A673 (cell line): ENCODE results near the gene PDE4B. TPM values are rescaled to one million over a fixed set of nuclear protein-coding genes. Genes with fewer than 3 reads are reported as not detected.

Source experiments
- BruUV-seq: library from RNA; stranded (reverse); fragments of 400-500 nt; replicated peaks from 2 replicates; lab custom pipeline; 2021; lab: Mats Ljungman, UMichigan
- CTCF ChIA-PET: fragments of 300-600 bp; sonication (Branson Sonifier 250); formaldehyde crosslinking; loops from one replicate; lab custom pipeline; 2022; ENCODE audit warnings: antibody characterized with exemption; lab: Charles Lee
- POLR2A ChIA-PET: fragments of 300-600 bp; sonication (Branson Sonifier 250); formaldehyde crosslinking; loops from one replicate; lab custom pipeline; 2022; ENCODE audit warnings: antibody characterized with exemption; ENCODE audit not compliant: low non-redundant PET; lab: Charles Lee
- DNase-seq: peaks from one replicate; pipeline ENCODE4 v3.0.0-alpha.2; 2015; ENCODE audit warnings: low spot score
- H3K27ac ChIP-seq: fragments of 200-600 bp; sonication (generic); 2 replicates; pipeline ENCODE4 v1.5.1; 2016; ENCODE audit warnings: mixed run types, low read depth, mild to moderate bottlenecking, mixed read lengths, antibody characterized with exemption, low read length; ENCODE audit not compliant: poor library complexity, severe bottlenecking
- H3K27me3 ChIP-seq: fragments of 200-600 bp; sonication (generic); replicated peaks from 2 replicates; pipeline ENCODE4 v1.6.1; 2017; ENCODE audit warnings: mixed run types, low read depth, mild to moderate bottlenecking, mixed read lengths, antibody characterized with exemption, low read length; ENCODE audit not compliant: insufficient read depth, poor library complexity
- H3K36me3 ChIP-seq: fragments of 200-600 bp; sonication (generic); 2 replicates; pipeline ENCODE4 v1.6.1; 2016; ENCODE audit warnings: mixed run types, mild to moderate bottlenecking, mixed read lengths, antibody characterized with exemption, low read length; ENCODE audit not compliant: insufficient read depth, poor library complexity, severe bottlenecking
- H3K4me1 ChIP-seq: fragments of 200-600 bp; sonication (generic); 2 replicates; pipeline ENCODE4 v1.6.1; 2017; ENCODE audit warnings: mixed run types, mild to moderate bottlenecking, mixed read lengths, antibody characterized with exemption, low read length; ENCODE audit not compliant: insufficient read depth, poor library complexity, severe bottlenecking
- H3K4me3 ChIP-seq: fragments of 200-600 bp; sonication (generic); 2 replicates; pipeline ENCODE4 v1.5.1; 2016; ENCODE audit warnings: low read depth, mixed run types, mild to moderate bottlenecking, mixed read lengths, low read length; ENCODE audit not compliant: poor library complexity, severe bottlenecking
- H3K9me3 ChIP-seq: fragments of 200-600 bp; sonication (generic); 2 replicates; pipeline ENCODE4 v1.6.1; 2016; ENCODE audit warnings: mixed run types, low read depth, mild to moderate bottlenecking, mixed read lengths, antibody characterized with exemption, low read length; ENCODE audit not compliant: poor library complexity, severe bottlenecking
- EZH2 ChIP-seq: fragments of 200-600 bp; sonication (generic); IDR thresholded peaks from 2 replicates; pipeline ENCODE4 v1.6.1; 2017; ENCODE audit warnings: borderline replicate concordance, low read depth, mild to moderate bottlenecking, mixed read lengths, antibody characterized with exemption, low read length; ENCODE audit not compliant: poor library complexity, severe bottlenecking
- intact Hi-C: fragments of 100-400 bp; cut with micrococcal nuclease; formaldehyde crosslinking; loops from one replicate; pipeline ENCODE4 v1.10.0; 2022; ENCODE audit not compliant: unreplicated experiment
- total RNA-seq: library from RNA; stranded (reverse); gene quantifications from 2 replicates; pipeline ENCODE4 v1.2.3, GENCODE V29; 2021
- TF ChIP-seq, protein P1 (sequence below): fragments of 300-800, 200-600 bp; sonication (generic); conservative IDR thresholded peaks from 2 replicates; pipeline ENCODE4 v1.5.1; 2017; ENCODE audit warnings: low read depth, mild to moderate bottlenecking, antibody characterized with exemption, low read length, moderate library complexity, mixed read lengths

The PDE4B gene
- total RNA-seq, 1 experiment from 2014 or later, result 20.0 TPM

DNA sequence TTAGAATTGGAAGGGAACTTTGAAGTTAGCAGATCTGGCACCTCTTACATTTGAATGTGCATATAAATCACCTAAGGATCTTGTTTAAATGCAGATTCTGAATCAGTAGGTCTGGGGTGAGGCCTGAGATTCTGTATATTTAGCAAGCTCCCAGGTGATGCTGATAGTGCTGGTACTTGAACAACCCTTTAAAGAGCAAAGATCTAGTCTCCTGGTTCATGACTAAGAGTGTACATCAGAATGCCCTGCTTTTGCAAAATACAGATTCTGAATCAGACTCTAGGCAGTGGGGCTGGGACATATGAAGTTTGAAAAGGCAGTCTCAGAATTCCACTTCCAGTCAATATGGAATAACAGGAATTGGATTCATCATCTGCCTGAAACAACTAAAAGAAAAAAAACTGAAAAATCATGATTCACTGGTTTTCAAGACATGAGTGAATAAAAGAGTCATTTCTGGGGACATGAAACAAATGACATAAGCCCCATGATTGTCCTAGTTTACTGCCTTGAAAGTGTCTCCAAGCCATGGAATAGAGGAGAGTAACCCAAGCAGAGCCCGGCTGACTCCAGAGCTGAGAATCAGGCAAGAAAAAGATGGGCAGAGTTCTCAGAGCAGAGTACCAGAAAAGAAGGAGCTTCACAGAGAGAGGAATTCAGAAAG lies 591.7 kb downstream of the PDE4B start:
- no TSS peak for BruUV-seq
- Histone ChIP-seq H3K27me3 (no peaks in the 10 kb centered on the region), H3K36me3 (no peaks in the 10 kb centered on the region), H3K9me3 (peaks cover 35% of the 10 kb centered on the region), H3K27ac (no peak overlapping the region), H3K4me1 (peaks cover 11% of the 10 kb centered on the region), H3K4me3 (no peak overlapping the region)
- TF ChIP-seq EZH2, result no peak
- TF ChIP-seq, protein P1, sequence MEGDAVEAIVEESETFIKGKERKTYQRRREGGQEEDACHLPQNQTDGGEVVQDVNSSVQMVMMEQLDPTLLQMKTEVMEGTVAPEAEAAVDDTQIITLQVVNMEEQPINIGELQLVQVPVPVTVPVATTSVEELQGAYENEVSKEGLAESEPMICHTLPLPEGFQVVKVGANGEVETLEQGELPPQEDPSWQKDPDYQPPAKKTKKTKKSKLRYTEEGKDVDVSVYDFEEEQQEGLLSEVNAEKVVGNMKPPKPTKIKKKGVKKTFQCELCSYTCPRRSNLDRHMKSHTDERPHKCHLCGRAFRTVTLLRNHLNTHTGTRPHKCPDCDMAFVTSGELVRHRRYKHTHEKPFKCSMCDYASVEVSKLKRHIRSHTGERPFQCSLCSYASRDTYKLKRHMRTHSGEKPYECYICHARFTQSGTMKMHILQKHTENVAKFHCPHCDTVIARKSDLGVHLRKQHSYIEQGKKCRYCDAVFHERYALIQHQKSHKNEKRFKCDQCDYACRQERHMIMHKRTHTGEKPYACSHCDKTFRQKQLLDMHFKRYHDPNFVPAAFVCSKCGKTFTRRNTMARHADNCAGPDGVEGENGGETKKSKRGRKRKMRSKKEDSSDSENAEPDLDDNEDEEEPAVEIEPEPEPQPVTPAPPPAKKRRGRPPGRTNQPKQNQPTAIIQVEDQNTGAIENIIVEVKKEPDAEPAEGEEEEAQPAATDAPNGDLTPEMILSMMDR, result no peak
- ChIA-PET POLR2A (no interaction called here), CTCF (no interaction called here)
- intact Hi-C loops, result no loop called here
- DNase-seq, result no peak

DNA sequence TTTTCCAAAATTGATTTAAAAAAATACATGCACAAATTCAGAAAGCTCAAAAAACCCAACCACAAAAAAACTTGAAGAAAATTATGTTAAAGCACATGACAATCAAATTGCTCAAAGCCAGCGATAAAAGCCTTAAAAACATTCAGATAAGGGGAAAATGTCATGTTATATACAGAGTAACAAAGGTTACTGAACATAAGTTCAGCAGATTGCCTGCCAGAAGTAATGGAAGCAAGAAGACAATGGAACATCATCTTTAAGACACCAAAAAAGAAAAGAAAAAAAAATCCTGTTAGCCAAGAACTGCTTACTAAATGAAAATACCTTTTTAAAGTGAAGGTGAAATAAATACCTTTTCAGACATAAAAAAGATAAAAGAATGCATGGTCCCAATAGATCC lies 594.0 kb downstream of the PDE4B start:
- TF ChIP-seq EZH2, result no peak
- TF ChIP-seq, protein P1, result no peak
- Histone ChIP-seq H3K9me3 (peaks cover 43% of the 10 kb centered on the region), H3K27ac (no peak overlapping the region), H3K27me3 (no peaks in the 10 kb centered on the region), H3K4me1 (peaks cover 10% of the 10 kb centered on the region), H3K4me3 (no peak overlapping the region), H3K36me3 (no peaks in the 10 kb centered on the region)
- intact Hi-C loops, result no loop called here
- no peak for DNase-seq
- CTCF ChIA-PET, result no interaction called here
- no TSS peak for BruUV-seq
- POLR2A ChIA-PET, result no interaction called here

DNA sequence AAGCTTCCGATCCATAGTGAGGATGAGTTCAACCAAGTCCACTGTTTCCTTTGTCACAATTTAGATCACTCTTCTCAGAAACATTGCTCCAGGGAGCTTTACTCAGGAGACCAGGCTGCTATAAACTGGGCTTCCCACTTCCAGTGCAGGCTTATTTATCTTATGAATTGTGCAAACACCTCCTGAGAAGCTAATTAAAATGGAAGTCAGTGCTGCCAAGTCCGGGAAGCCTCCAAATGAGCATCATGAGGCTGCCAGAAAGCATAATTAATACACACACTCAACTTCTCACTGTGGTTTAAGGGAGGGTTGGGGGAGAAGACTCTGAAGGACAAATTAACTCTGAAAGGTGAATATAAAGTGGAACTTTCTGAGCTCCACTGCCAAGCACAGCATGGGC lies 596.2 kb downstream of the PDE4B start:
- CTCF ChIA-PET, result no interaction called here
- peaks cover 31% of the 10 kb centered on the region for H3K9me3 ChIP-seq
- no peaks in the 10 kb centered on the region for H3K27me3 ChIP-seq
- TF ChIP-seq EZH2, result no peak
- TF ChIP-seq, protein P1, result no peak
- peaks cover 4% of the 10 kb centered on the region for H3K4me1 ChIP-seq
- no peak overlapping the region for H3K27ac ChIP-seq
- H3K4me3 ChIP-seq, result no peak overlapping the region
- DNase-seq, result peak; percentile 66
- intact Hi-C loops, result no loop called here
- no TSS peak for BruUV-seq
- POLR2A ChIA-PET, result no interaction called here
- no peaks in the 10 kb centered on the region for H3K36me3 ChIP-seq
